Measurements from ENCODE around the gene GNAI3. TPM values are rescaled to one million over a fixed set of nuclear protein-coding genes. Genes with fewer than 3 reads are reported as not detected.

GNAI3 gene
- total and polyA plus RNA-seq, 10 of the 15 experiments (the other 5 are each of a cell fraction or from before 2014, with no cell fraction given) = 5.9 to 13.8 (median 8.0) TPM

DNA sequence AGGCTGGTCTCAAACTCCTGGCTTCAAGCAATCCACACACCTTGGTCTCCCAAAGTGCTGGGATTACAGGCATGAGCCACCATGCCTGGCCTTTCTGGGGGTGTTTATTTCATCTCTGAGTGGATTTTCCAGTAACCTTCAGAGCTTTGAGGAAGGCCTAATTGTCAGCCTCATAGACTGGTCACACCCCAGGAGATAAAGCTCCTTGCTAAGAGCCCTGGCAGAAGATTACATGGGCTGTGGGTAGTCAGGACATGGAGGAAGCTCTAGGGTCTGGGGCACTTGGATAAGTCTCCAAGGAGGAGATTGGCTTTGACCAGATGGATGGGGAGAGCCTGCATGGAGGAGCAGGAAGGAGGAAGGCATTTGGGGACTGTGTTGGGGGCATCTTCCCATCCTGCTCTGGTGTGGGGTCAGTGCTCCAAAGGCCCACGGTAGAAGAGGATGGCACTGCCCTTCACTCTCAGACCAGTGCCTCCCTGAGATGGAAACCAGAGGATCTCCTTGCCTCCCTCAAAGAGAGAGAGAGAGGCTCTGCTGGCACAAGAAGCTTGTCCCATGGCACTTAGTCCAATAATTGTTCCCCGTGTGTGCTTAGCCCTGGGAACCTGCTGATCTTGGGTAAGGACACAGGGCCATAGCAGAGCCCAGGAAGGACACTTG is 92.8 kb downstream of the GNAI3 start:
- intact Hi-C loops (cut with micrococcal nuclease; ENCODE audit: unreplicated experiment) = loop anchor here (5.0 kb wide), 4 partner anchors 46 to 341 kb away; partner anchors contain the start of genes AHCYL1, GNAI3 and GSTM1
- no TSS peak for BruUV-seq (replicated peaks)

More for the DNA sequence above, 92.8 kb downstream of the GNAI3 start:
- Histone ChIP-seq H3K4me3 (no peak overlapping the region), H2AFZ (ENCODE audit: control insufficient read depth, low read depth, low read length) (no peak overlapping the region), H3K36me3 (ENCODE audit: control insufficient read depth in 2 of 2, insufficient read depth in 2 of 2, low read length in 1 of 2) (no peaks in the 10 kb centered on the region), H3K4me1 (ENCODE audit: control insufficient read depth, insufficient read depth, low read length) (peaks cover 9% of the 10 kb centered on the region), H3K79me2 (ENCODE audit: control insufficient read depth, insufficient read depth, low read length) (no peaks in the 10 kb centered on the region), H3K9ac (ENCODE audit: control insufficient read depth, insufficient read depth, low read length) (no peak overlapping the region), H3K4me2 (ENCODE audit: control insufficient read depth, insufficient read depth) (no peak overlapping the region), H3K9me3 (replicated peaks; ENCODE audit: control insufficient read depth, insufficient read depth, low read length) (no peaks in the 10 kb centered on the region), H3K27ac (ENCODE audit: control insufficient read depth, insufficient read depth) (no peak overlapping the region), H4K20me1 (ENCODE audit: control insufficient read depth, insufficient read depth) (no peaks in the 10 kb centered on the region), H3K27me3 (replicated peaks in 1 of 2; ENCODE audit: control insufficient read depth in 2 of 2, insufficient read depth in 2 of 2, low read length in 1 of 2) (no peaks in the 10 kb centered on the region)
- in situ Hi-C loops (cut with MboI) = loop anchor here (5.0 kb wide), 2 partner anchors 131 to 346 kb away; no protein-coding TSS in a partner anchor
- DNase-seq (ENCODE audit: low read depth, low spot score) = no peak
- CTCF ChIA-PET = interaction anchor here (0.5 to 10.7 kb wide), 48 partner anchors 11 to 562 kb away, joined by 3 to 299 read pairs (median 6); partner anchors contain the start of genes AHCYL1, CYB561D1, GNAI3 and GSTM1
- no peak for FAIRE-seq
- ATAC-seq = no peak
- 68% methylated on average over 2 of the region's 2 CpGs for WGBS (ENCODE audit: insufficient coverage, insufficient replicate concordance, low lambda C conversion rate, missing lambda C conversion rate)
- TF ChIP-seq RB1 (IDR thresholded peaks at IDR 0.05; ENCODE audit: borderline replicate concordance) (no peak), STAT1 (conservative IDR thresholded peaks at IDR 0.05) (no peak), CEBPB (IDR thresholded peaks at IDR 0.05; ENCODE audit: borderline replicate concordance in 1 of 2, low read depth in 2 of 2, low read length in 2 of 2) (no peak), NR2F1 (conservative IDR thresholded peaks at IDR 0.05) (no peak), ZBTB33 (IDR thresholded peaks at IDR 0.05) (no peak), SPI1 (IDR thresholded peaks at IDR 0.05; ENCODE audit: borderline replicate concordance, insufficient read depth, low read depth, low read length) (no peak)
- SMC1A ChIA-PET (ENCODE audit: uncharacterized antibody, unreplicated experiment) = interaction anchor here (0.7 to 9.1 kb wide), 16 partner anchors 10 to 369 kb away, joined by 3 to 117 read pairs (median 8); partner anchors contain the start of genes AHCYL1, EPS8L3, GSTM1 and GSTM4
- RAD21 ChIA-PET (ENCODE audit: unreplicated experiment) = interaction anchor here (1.1 to 7.3 kb wide), 16 partner anchors 8 to 371 kb away, joined by 3 to 106 read pairs (median 14); partner anchors contain the start of genes AHCYL1, GNAI3 and GSTM1
- POLR2A ChIA-PET = interaction anchor here (1.3 to 3.2 kb wide), 4 partner anchors 9 to 95 kb away, joined by 4 to 13 read pairs (median 8); partner anchors contain the start of genes GNAI3 and GSTM1
